Measurements from ENCODE around the gene GALNS. TPM values are rescaled to one million over a fixed set of nuclear protein-coding genes. Genes with fewer than 3 reads are reported as not detected.
A peak's percentile ranks its signal among the peaks of the same experiment; 100 is the strongest.

The GALNS gene
- total and polyA plus RNA-seq, 2 of the 13 experiments (the other 11 are each of a cell fraction or from before 2014, with no cell fraction given): 9.2 to 9.8 TPM

DNA sequence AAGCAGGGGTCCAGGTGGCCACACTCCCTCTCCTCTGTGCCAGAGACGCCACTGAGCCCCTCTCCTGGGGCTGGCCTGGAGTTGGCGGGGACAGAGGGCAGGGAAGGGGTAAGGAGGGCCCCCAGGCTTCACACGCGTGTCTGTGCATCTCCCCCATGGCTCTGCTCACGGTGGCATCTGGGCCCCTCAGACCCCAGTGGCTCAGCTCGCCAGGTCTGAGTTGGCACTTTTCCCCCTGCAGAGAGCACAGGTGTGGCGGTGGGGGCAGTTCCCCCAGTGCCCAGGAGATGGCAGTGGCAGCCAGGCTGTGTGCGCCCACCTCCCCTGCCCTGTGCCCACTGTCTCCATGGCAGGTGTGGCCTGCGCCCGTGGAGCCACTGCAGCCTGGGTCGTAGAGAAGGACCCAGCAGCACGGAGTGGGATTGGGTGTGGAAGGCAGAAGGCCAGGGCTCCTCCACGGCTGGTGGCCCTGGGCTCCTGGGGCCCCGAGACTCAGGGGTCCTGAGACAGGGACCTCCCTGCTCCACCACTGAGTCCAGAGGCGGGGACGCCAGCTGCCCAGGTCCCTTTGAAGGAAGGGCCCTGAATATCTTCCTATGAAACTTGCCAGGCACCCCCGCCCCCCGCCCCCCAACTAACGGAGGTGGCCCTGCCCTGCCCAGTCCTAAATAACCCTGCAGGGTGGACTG lies 40.7 kb downstream of the GALNS start (continued):
- 0 out of 2 replicates have a peak, but pooled peaks have one; percentile 46 for TF ChIP-seq SALL2 (CRISPR knock-in tag; IDR thresholded peaks at IDR 0.05)

DNA sequence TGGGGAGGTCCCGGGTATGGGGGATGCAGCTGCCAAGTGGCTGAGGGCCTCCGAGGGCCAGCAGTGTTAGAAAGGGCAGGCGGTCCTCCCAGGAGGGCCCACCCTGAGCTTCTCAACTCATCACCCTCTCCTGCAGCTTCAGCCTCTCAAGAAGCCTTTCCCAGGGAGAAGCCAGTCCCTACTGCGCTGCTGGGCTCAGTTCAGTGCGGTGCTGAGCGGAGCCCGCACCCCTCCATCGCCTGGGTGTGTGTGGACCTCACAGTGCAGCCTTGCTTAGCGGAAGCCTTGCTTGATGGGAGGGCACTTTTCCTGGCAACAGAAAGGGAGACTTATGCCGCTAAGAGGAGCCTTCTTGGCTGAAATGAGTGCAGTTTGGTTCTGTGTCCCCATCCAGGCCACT lies 41.5 kb downstream of the GALNS start:
- Histone ChIP-seq H2AFZ (ENCODE audit: low read length) (no peak overlapping the region), H3K36me3 (replicated peaks in 1 of 2; ENCODE audit: control insufficient read depth in 1 of 2, insufficient read depth in 2 of 2, low read length in 2 of 2) (peaks cover 0 to under 1% of the 10 kb centered on the region in 2 experiments; a peak in 1 of 5 replicates), H3K9ac (ENCODE audit: insufficient read depth, low read depth, low read length) (no peak overlapping the region), H4K20me1 (ENCODE audit: insufficient read depth, low read length) (peaks cover 10% of the 10 kb centered on the region; the same call in 1 of the 2 replicates), H3K4me3 (replicated peaks in 1 of 3; ENCODE audit: insufficient read depth in 1 of 3, low read depth in 2 of 3, low read length in 3 of 3) (no peak overlapping the region), H3K27me3 (ENCODE audit: control insufficient read depth in 1 of 2, insufficient read depth in 2 of 2, low read length in 2 of 2) (peaks cover 0 to 5% of the 10 kb centered on the region in 2 experiments; a peak in 1 of 5 replicates), H3K4me2 (ENCODE audit: low read depth, low read length) (no peak overlapping the region), H3K9me3 (ENCODE audit: low read length) (no peaks in the 10 kb centered on the region), H3K27ac (ENCODE audit: extremely low read length, insufficient read depth, low read length) (no peak overlapping the region), H3K4me1 (ENCODE audit: insufficient read depth, low read length) (peaks cover 38% of the 10 kb centered on the region), H3K79me2 (ENCODE audit: insufficient read depth, low read length) (peaks cover 12% of the 10 kb centered on the region)
- in situ Hi-C loops (cut with HindIII; ENCODE audit: extremely low pct_ligation_motif_present, low pct_unique_long_range_greater_than_20kb) (loop anchor here (5.0 kb wide), 1 partner anchor 352 kb away; no protein-coding TSS in a partner anchor), intact Hi-C loops (cut with micrococcal nuclease; ENCODE audit: unreplicated experiment) (loop anchor here (5.0 kb wide), 2 partner anchors 42 to 352 kb away; partner anchors contain the start of genes GALNS and TRAPPC2L)
- TF ChIP-seq, protein P1, sequence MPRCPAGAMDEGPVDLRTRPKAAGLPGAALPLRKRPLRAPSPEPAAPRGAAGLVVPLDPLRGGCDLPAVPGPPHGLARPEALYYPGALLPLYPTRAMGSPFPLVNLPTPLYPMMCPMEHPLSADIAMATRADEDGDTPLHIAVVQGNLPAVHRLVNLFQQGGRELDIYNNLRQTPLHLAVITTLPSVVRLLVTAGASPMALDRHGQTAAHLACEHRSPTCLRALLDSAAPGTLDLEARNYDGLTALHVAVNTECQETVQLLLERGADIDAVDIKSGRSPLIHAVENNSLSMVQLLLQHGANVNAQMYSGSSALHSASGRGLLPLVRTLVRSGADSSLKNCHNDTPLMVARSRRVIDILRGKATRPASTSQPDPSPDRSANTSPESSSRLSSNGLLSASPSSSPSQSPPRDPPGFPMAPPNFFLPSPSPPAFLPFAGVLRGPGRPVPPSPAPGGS (CRISPR knock-in tag; IDR thresholded peaks at IDR 0.05): no peak
- TF ChIP-seq, protein P2, sequence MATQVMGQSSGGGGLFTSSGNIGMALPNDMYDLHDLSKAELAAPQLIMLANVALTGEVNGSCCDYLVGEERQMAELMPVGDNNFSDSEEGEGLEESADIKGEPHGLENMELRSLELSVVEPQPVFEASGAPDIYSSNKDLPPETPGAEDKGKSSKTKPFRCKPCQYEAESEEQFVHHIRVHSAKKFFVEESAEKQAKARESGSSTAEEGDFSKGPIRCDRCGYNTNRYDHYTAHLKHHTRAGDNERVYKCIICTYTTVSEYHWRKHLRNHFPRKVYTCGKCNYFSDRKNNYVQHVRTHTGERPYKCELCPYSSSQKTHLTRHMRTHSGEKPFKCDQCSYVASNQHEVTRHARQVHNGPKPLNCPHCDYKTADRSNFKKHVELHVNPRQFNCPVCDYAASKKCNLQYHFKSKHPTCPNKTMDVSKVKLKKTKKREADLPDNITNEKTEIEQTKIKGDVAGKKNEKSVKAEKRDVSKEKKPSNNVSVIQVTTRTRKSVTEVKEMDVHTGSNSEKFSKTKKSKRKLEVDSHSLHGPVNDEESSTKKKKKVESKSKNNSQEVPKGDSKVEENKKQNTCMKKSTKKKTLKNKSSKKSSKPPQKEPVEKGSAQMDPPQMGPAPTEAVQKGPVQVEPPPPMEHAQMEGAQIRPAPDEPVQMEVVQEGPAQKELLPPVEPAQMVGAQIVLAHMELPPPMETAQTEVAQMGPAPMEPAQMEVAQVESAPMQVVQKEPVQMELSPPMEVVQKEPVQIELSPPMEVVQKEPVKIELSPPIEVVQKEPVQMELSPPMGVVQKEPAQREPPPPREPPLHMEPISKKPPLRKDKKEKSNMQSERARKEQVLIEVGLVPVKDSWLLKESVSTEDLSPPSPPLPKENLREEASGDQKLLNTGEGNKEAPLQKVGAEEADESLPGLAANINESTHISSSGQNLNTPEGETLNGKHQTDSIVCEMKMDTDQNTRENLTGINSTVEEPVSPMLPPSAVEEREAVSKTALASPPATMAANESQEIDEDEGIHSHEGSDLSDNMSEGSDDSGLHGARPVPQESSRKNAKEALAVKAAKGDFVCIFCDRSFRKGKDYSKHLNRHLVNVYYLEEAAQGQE (IDR thresholded peaks at IDR 0.05; ENCODE audit: borderline replicate concordance in 1 of 2, low read depth in 1 of 2, low read length in 2 of 2): no peak
- TF ChIP-seq, protein P3, sequence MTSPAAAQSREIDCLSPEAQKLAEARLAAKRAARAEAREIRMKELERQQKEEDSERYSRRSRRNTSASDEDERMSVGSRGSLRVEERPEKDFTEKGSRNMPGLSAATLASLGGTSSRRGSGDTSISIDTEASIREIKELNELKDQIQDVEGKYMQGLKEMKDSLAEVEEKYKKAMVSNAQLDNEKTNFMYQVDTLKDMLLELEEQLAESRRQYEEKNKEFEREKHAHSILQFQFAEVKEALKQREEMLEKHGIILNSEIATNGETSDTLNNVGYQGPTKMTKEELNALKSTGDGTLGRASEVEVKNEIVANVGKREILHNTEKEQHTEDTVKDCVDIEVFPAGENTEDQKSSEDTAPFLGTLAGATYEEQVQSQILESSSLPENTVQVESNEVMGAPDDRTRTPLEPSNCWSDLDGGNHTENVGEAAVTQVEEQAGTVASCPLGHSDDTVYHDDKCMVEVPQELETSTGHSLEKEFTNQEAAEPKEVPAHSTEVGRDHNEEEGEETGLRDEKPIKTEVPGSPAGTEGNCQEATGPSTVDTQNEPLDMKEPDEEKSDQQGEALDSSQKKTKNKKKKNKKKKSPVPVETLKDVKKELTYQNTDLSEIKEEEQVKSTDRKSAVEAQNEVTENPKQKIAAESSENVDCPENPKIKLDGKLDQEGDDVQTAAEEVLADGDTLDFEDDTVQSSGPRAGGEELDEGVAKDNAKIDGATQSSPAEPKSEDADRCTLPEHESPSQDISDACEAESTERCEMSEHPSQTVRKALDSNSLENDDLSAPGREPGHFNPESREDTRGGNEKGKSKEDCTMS (CRISPR knock-in tag; conservative IDR thresholded peaks at IDR 0.05): no peak
- peak; percentile 43; the same call in 1 of the 2 replicates for TF ChIP-seq HES4 (CRISPR knock-in tag; IDR thresholded peaks at IDR 0.05; ENCODE audit: borderline replicate concordance)
- TF ChIP-seq ZFP36L2 (CRISPR knock-in tag; IDR thresholded peaks at IDR 0.05): no peak
- TF ChIP-seq MTA1 (CRISPR knock-in tag; IDR thresholded peaks at IDR 0.05; ENCODE audit: borderline replicate concordance): 0 out of 2 replicates have a peak, but pooled peaks have one; percentile 24
- no peak for FAIRE-seq
- WGBS (ENCODE audit: low lambda C conversion rate): 59% methylated on average over 5 of the region's 10 CpGs
- no TSS peak for BruUV-seq (replicated peaks)
- no peak for ATAC-seq
- CTCF ChIA-PET (ENCODE audit: low intra/inter-chr PET ratio, low total read pairs): interaction anchor here (1.2 to 2.1 kb wide), 2 partner anchors 42 to 352 kb away, joined by 4 to 11 read pairs; partner anchors contain the start of genes GALNS and TRAPPC2L
- no peak for DNase-seq (ENCODE audit: low spot score)
- POLR2A ChIA-PET: no interaction called here
